ENCODE measurements around the gene PHF20.

The PHF20 gene

GRCh38 chr20:35828916-35829315, 57.1 kb downstream of the PHF20 start:
- DNase-seq (ENCODE audit: low spot score) = no peak
- TF ChIP-seq CTCF (IDR thresholded peaks at IDR 0.05; ENCODE audit: extremely low read depth, insufficient read depth, missing control alignments) = no peak
- in situ Hi-C loops (cut with MboI; ENCODE audit: low pct_unique_long_range_greater_than_20kb, low sequenced_read_pairs, unreplicated experiment) = no loop called here

- in situ Hi-C loops (cut with MboI; ENCODE audit: low pct_unique_long_range_greater_than_20kb, low sequenced_read_pairs, unreplicated experiment) = no loop called here
- TF ChIP-seq CTCF (IDR thresholded peaks at IDR 0.05; ENCODE audit: extremely low read depth, insufficient read depth, missing control alignments) = no peak
- DNase-seq (ENCODE audit: low spot score) = no peak
Observed at GRCh38 chr20:35830264-35830663, 58.4 kb downstream of the PHF20 start.

- TF ChIP-seq CTCF (IDR thresholded peaks at IDR 0.05; ENCODE audit: extremely low read depth, insufficient read depth, missing control alignments) = no peak
- in situ Hi-C loops (cut with MboI; ENCODE audit: low pct_unique_long_range_greater_than_20kb, low sequenced_read_pairs, unreplicated experiment) = no loop called here
- no peak for DNase-seq (ENCODE audit: low spot score)
Observed at GRCh38 chr20:35831029-35831428, 59.2 kb downstream of the PHF20 start.

- in situ Hi-C loops (cut with MboI; ENCODE audit: low pct_unique_long_range_greater_than_20kb, low sequenced_read_pairs, unreplicated experiment) = no loop called here
- no peak for TF ChIP-seq CTCF (IDR thresholded peaks at IDR 0.05; ENCODE audit: extremely low read depth, insufficient read depth, missing control alignments)
- no peak for DNase-seq (ENCODE audit: low spot score)
Observed at GRCh38 chr20:35831971-35832370, 60.2 kb downstream of the PHF20 start.

- no peak for DNase-seq (ENCODE audit: low spot score)
- TF ChIP-seq CTCF (IDR thresholded peaks at IDR 0.05; ENCODE audit: extremely low read depth, insufficient read depth, missing control alignments) = no peak
- in situ Hi-C loops (cut with MboI; ENCODE audit: low pct_unique_long_range_greater_than_20kb, low sequenced_read_pairs, unreplicated experiment) = no loop called here
Observed at GRCh38 chr20:35833241-35833640, 61.4 kb downstream of the PHF20 start.

- DNase-seq (ENCODE audit: low spot score) = no peak
- no peak for TF ChIP-seq CTCF (IDR thresholded peaks at IDR 0.05; ENCODE audit: extremely low read depth, insufficient read depth, missing control alignments)
- in situ Hi-C loops (cut with MboI; ENCODE audit: low pct_unique_long_range_greater_than_20kb, low sequenced_read_pairs, unreplicated experiment) = no loop called here
Observed at GRCh38 chr20:35837577-35838195, 65.9 kb downstream of the PHF20 start.

GRCh38 chr20:35838205-35838604, 66.4 kb downstream of the PHF20 start:
- no peak for DNase-seq (ENCODE audit: low spot score)
- TF ChIP-seq CTCF (IDR thresholded peaks at IDR 0.05; ENCODE audit: extremely low read depth, insufficient read depth, missing control alignments) = no peak
- in situ Hi-C loops (cut with MboI; ENCODE audit: low pct_unique_long_range_greater_than_20kb, low sequenced_read_pairs, unreplicated experiment) = no loop called here
